GM23338 (cell line): ENCODE data around the gene NCKAP1. TPM values are rescaled to one million over a fixed set of nuclear protein-coding genes. Genes with fewer than 3 reads are reported as not detected.

Experiments used
- ATAC-seq: fragments of 200-7000 bp; cut with Tn5 transposase; 3 replicates; pipeline ENCODE4 v1.9.1; 2020
- DNase-seq: peaks from one replicate; pipeline ENCODE4 v3.0.0-alpha.2; 2015; ENCODE audit warnings: low spot score
- H2AFZ ChIP-seq: fragments of 200-600 bp; sonication (generic); 2 replicates; pipeline ENCODE4 v1.8.0; 2016; ENCODE audit warnings: antibody characterized with exemption, mild to moderate bottlenecking, moderate library complexity
- H3F3A ChIP-seq: fragments of 200-600 bp; sonication (generic); replicated peaks from 2 replicates; pipeline ENCODE4 v1.8.0; 2017; ENCODE audit warnings: antibody characterized with exemption, mixed run types, low read depth
- H3K27ac ChIP-seq: fragments of 200-600 bp; sonication (generic); 2 replicates; pipeline ENCODE4 v1.6.1; 2016; ENCODE audit warnings: low read depth
- H3K27me3 ChIP-seq: fragments of 200-600 bp; sonication (generic); 2 replicates; pipeline ENCODE4 v1.8.0; 2016; ENCODE audit warnings: mild to moderate bottlenecking, mixed run types, moderate library complexity; ENCODE audit not compliant: insufficient read depth
- H3K36me3 ChIP-seq: fragments of 200-600 bp; sonication (generic); 2 replicates; pipeline ENCODE4 v1.8.0; 2016; ENCODE audit warnings: mild to moderate bottlenecking; ENCODE audit not compliant: insufficient read depth
- H3K4me1 ChIP-seq: fragments of 200-600 bp; sonication (generic); 2 replicates; pipeline ENCODE4 v1.8.0; 2016; ENCODE audit warnings: mild to moderate bottlenecking, moderate library complexity; ENCODE audit not compliant: insufficient read depth
- H3K4me2 ChIP-seq: fragments of 200-600 bp; sonication (generic); 2 replicates; pipeline ENCODE4 v1.7.1; 2017; ENCODE audit warnings: mixed run types
- H3K4me3 ChIP-seq: fragments of 200-600 bp; sonication (generic); 2 replicates; pipeline ENCODE4 v1.6.1; 2016; ENCODE audit warnings: mixed run types
- H3K79me2 ChIP-seq: fragments of 200-600 bp; sonication (generic); replicated peaks from 2 replicates; pipeline ENCODE4 v1.8.0; 2017; ENCODE audit warnings: mild to moderate bottlenecking; ENCODE audit not compliant: insufficient read depth
- H3K9me2 ChIP-seq: fragments of 200-600 bp; sonication (generic); 2 replicates; pipeline ENCODE4 v1.8.0; 2017; ENCODE audit not compliant: insufficient read depth
- H4K20me1 ChIP-seq: fragments of 200-600 bp; sonication (generic); replicated peaks from 2 replicates; pipeline ENCODE4 v1.8.0; 2017; ENCODE audit warnings: mild to moderate bottlenecking; ENCODE audit not compliant: insufficient read depth
- H3K27ac Mint-ChIP-seq: 2 replicates; pipeline ENCODE4 v1.8.0; 2020; ENCODE audit warnings: inconsistent platforms, mild to moderate bottlenecking, moderate library complexity, mixed read lengths
- H3K27me3 Mint-ChIP-seq: 3 replicates; pipeline ENCODE4 v1.8.0; 2022; ENCODE audit warnings: low read depth, mild to moderate bottlenecking, moderate library complexity, mixed read lengths, inconsistent platforms; ENCODE audit not compliant: insufficient read depth, poor library complexity
- H3K36me3 Mint-ChIP-seq: 3 replicates; pipeline ENCODE4 v1.8.0; 2021; ENCODE audit warnings: low read depth, mild to moderate bottlenecking, inconsistent platforms, moderate library complexity, mixed read lengths
- H3K4me1 Mint-ChIP-seq: 3 replicates; pipeline ENCODE4 v1.8.0; 2020; ENCODE audit warnings: mild to moderate bottlenecking, inconsistent platforms, mixed read lengths
- H3K4me3 Mint-ChIP-seq: 3 replicates; pipeline ENCODE4 v1.8.0; 2021; ENCODE audit warnings: moderate library complexity, mild to moderate bottlenecking, inconsistent platforms, mixed read lengths
- H3K9me3 Mint-ChIP-seq: 3 replicates; pipeline ENCODE4 v1.8.0; 2020; ENCODE audit warnings: moderate library complexity, mild to moderate bottlenecking, inconsistent platforms, mixed read lengths
- CREB1 ChIP-seq: fragments of 250-450 bp; sonication (Bioruptor Pico); IDR thresholded peaks from 2 replicates; pipeline ENCODE4 v1.5.0; 2020; ENCODE audit warnings: low read depth, mild to moderate bottlenecking, moderate library complexity
- EZH2 ChIP-seq: fragments of 200-600 bp; sonication (generic); IDR thresholded peaks from one replicate; pipeline ENCODE4 v1.8.0; 2017; ENCODE audit warnings: antibody characterized with exemption, mild to moderate bottlenecking, low read depth; ENCODE audit not compliant: unreplicated experiment
- EZH2phosphoT487 ChIP-seq: fragments of 200-600 bp; sonication (generic); IDR thresholded peaks from one replicate; pipeline ENCODE4 v1.8.1; 2018; ENCODE audit warnings: antibody characterized with exemption; ENCODE audit not compliant: unreplicated experiment
- JUNB ChIP-seq: IDR thresholded peaks from one replicate; pipeline ENCODE4 v1.6.1; 2016; ENCODE audit warnings: antibody characterized with exemption; ENCODE audit not compliant: unreplicated experiment
- NANOG ChIP-seq: IDR thresholded peaks from 2 replicates; pipeline ENCODE4 v1.6.1; 2016; ENCODE audit warnings: antibody characterized with exemption, borderline replicate concordance
- POLR2AphosphoS5 ChIP-seq: IDR thresholded peaks from 2 replicates; pipeline ENCODE4 v1.6.1; 2016; ENCODE audit warnings: antibody characterized with exemption, low read depth
- STAT1 ChIP-seq: IDR thresholded peaks from one replicate; pipeline ENCODE4 v1.6.1; 2016; ENCODE audit warnings: antibody characterized with exemption; ENCODE audit not compliant: unreplicated experiment
- ZNF114 ChIP-seq: fragments of 250-450 bp; sonication (Bioruptor Pico); IDR thresholded peaks from 2 replicates; pipeline ENCODE4 v1.5.0; 2020; ENCODE audit warnings: mild to moderate bottlenecking, moderate library complexity
- ZNF331 ChIP-seq: fragments of 250-450 bp; sonication (Bioruptor Pico); IDR thresholded peaks from 2 replicates; pipeline ENCODE4 v1.5.0; 2020; ENCODE audit warnings: low read depth, mild to moderate bottlenecking, moderate library complexity
- polyA plus RNA-seq: library from polyadenylated mRNA; unstranded; fragments of >200 nt; fragmentation: Nextera tagmentation; extraction: Ambion mirVana; gene quantifications from 2 replicates; pipeline ENCODE4 v1.2.1, GENCODE V29; 2016
- total RNA-seq: library from RNA; depleted of rRNA; stranded (reverse); fragments of >200 nt; shearing (Covaris generic); gene quantifications from 2 replicates; pipeline ENCODE4 v1.2.3, GENCODE V29; 2014
- TF ChIP-seq, protein P1 (sequence below): IDR thresholded peaks from 2 replicates; pipeline ENCODE4 v1.6.1; 2016; ENCODE audit warnings: antibody characterized with exemption
- TF ChIP-seq, protein P2 (sequence below): fragments of 250-450 bp; sonication (Bioruptor Pico); IDR thresholded peaks from 2 replicates; pipeline ENCODE4 v1.5.0; 2020; ENCODE audit warnings: mild to moderate bottlenecking, moderate library complexity
- TF ChIP-seq, protein P3 (sequence below), 2 experiments: fragments of 200-600 bp in 1 of 2; sonication (generic) in 1 of 2; conservative IDR thresholded peaks; 2 replicates each; pipeline versions ENCODE4 v1.5.1 to v1.6.1; 2016 to 2017; ENCODE audit warnings: antibody characterized with exemption in 2 of 2, low read depth in 2 of 2, mild to moderate bottlenecking in 2 of 2, moderate library complexity in 1 of 2
- TF ChIP-seq, protein P4 (sequence below): IDR thresholded peaks from one replicate; pipeline ENCODE4 v1.6.1; 2018; ENCODE audit warnings: antibody characterized with exemption; ENCODE audit not compliant: unreplicated experiment

NCKAP1 gene
- total and polyA plus RNA-seq, 2 experiments from 2014 or later: 53.8 to 157 TPM

DNA sequence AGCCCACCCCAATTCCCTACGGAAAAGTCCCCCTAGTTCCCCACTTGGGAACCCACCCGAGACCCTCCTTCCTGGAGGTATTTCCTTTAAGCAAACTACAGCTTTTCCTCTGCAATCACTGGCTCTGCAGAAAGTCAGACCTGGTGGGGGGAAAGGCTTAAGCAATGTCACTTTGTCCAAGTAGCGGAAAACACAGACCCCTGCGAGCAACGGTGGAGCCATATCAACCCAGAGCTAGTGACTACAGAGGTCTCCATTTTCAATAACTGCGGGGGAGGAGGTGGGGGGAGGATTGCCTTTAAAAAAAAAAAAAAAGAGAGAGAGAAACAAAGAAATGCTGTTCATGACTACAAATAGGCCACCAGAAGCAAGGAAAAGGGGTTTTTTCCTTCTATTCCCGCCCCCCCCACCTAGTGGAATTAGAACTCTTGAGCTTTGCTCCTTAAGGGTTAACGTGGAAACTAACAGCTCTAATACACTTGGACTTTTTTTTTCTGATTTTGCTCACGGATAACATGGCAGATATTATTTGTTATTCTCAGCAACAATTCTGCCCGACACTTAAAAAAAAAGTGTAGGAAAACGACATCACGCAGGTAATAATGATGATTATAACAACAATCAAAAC is 170.7 kb downstream of the NCKAP1 start:
- no peak overlapping the region for H3K27ac Mint-ChIP-seq
- H3K4me1 ChIP-seq: peaks cover 14% of the 10 kb centered on the region
- H3K27me3 Mint-ChIP-seq: peaks cover 29% of the 10 kb centered on the region
- peak overlapping the region; percentile 88 for H3K4me3 Mint-ChIP-seq
- H3K9me2 ChIP-seq: no peaks in the 10 kb centered on the region
- H3K27ac ChIP-seq: no peak overlapping the region
- peaks cover 16% of the 10 kb centered on the region for H3K4me1 Mint-ChIP-seq
- no peaks in the 10 kb centered on the region; the same call in 2 of the 3 replicates for H3K9me3 Mint-ChIP-seq
- ATAC-seq (peak; percentile 12), DNase-seq (peak; percentile 29)
- peaks cover 41% of the 10 kb centered on the region for H3K27me3 ChIP-seq
- H3K36me3 Mint-ChIP-seq: no peaks in the 10 kb centered on the region; the same call in 2 of the 3 replicates
- H3K79me2 ChIP-seq: no peaks in the 10 kb centered on the region
- TF ChIP-seq POLR2AphosphoS5 (no peak), ZNF331 (CRISPR knock-in tag) (no peak), EZH2 (no peak), ZNF114 (CRISPR knock-in tag) (no peak), EZH2phosphoT487 (no peak), JUNB (no peak), CREB1 (CRISPR knock-in tag) (no peak), STAT1 (no peak), NANOG (no peak)
- TF ChIP-seq, protein P1, sequence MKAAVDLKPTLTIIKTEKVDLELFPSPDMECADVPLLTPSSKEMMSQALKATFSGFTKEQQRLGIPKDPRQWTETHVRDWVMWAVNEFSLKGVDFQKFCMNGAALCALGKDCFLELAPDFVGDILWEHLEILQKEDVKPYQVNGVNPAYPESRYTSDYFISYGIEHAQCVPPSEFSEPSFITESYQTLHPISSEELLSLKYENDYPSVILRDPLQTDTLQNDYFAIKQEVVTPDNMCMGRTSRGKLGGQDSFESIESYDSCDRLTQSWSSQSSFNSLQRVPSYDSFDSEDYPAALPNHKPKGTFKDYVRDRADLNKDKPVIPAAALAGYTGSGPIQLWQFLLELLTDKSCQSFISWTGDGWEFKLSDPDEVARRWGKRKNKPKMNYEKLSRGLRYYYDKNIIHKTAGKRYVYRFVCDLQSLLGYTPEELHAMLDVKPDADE: no peak
- TF ChIP-seq, protein P2, sequence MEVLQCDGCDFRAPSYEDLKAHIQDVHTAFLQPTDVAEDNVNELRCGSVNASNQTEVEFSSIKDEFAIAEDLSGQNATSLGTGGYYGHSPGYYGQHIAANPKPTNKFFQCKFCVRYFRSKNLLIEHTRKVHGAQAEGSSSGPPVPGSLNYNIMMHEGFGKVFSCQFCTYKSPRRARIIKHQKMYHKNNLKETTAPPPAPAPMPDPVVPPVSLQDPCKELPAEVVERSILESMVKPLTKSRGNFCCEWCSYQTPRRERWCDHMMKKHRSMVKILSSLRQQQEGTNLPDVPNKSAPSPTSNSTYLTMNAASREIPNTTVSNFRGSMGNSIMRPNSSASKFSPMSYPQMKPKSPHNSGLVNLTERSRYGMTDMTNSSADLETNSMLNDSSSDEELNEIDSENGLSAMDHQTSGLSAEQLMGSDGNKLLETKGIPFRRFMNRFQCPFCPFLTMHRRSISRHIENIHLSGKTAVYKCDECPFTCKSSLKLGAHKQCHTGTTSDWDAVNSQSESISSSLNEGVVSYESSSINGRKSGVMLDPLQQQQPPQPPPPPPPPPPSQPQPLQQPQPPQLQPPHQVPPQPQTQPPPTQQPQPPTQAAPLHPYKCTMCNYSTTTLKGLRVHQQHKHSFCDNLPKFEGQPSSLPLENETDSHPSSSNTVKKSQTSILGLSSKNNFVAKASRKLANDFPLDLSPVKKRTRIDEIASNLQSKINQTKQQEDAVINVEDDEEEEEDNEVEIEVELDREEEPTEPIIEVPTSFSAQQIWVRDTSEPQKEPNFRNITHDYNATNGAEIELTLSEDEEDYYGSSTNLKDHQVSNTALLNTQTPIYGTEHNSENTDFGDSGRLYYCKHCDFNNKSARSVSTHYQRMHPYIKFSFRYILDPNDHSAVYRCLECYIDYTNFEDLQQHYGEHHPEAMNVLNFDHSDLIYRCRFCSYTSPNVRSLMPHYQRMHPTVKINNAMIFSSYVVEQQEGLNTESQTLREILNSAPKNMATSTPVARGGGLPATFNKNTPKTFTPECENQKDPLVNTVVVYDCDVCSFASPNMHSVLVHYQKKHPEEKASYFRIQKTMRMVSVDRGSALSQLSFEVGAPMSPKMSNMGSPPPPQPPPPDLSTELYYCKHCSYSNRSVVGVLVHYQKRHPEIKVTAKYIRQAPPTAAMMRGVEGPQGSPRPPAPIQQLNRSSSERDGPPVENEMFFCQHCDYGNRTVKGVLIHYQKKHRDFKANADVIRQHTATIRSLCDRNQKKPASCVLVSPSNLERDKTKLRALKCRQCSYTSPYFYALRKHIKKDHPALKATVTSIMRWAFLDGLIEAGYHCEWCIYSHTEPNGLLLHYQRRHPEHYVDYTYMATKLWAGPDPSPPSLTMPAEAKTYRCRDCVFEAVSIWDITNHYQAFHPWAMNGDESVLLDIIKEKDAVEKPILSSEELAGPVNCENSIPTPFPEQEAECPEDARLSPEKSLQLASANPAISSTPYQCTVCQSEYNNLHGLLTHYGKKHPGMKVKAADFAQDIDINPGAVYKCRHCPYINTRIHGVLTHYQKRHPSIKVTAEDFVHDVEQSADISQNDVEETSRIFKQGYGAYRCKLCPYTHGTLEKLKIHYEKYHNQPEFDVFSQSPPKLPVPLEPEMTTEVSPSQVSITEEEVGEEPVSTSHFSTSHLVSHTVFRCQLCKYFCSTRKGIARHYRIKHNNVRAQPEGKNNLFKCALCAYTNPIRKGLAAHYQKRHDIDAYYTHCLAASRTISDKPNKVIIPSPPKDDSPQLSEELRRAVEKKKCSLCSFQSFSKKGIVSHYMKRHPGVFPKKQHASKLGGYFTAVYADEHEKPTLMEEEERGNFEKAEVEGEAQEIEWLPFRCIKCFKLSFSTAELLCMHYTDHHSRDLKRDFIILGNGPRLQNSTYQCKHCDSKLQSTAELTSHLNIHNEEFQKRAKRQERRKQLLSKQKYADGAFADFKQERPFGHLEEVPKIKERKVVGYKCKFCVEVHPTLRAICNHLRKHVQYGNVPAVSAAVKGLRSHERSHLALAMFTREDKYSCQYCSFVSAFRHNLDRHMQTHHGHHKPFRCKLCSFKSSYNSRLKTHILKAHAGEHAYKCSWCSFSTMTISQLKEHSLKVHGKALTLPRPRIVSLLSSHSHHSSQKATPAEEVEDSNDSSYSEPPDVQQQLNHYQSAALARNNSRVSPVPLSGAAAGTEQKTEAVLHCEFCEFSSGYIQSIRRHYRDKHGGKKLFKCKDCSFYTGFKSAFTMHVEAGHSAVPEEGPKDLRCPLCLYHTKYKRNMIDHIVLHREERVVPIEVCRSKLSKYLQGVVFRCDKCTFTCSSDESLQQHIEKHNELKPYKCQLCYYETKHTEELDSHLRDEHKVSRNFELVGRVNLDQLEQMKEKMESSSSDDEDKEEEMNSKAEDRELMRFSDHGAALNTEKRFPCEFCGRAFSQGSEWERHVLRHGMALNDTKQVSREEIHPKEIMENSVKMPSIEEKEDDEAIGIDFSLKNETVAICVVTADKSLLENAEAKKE (CRISPR knock-in tag): no peak
- TF ChIP-seq, protein P3, sequence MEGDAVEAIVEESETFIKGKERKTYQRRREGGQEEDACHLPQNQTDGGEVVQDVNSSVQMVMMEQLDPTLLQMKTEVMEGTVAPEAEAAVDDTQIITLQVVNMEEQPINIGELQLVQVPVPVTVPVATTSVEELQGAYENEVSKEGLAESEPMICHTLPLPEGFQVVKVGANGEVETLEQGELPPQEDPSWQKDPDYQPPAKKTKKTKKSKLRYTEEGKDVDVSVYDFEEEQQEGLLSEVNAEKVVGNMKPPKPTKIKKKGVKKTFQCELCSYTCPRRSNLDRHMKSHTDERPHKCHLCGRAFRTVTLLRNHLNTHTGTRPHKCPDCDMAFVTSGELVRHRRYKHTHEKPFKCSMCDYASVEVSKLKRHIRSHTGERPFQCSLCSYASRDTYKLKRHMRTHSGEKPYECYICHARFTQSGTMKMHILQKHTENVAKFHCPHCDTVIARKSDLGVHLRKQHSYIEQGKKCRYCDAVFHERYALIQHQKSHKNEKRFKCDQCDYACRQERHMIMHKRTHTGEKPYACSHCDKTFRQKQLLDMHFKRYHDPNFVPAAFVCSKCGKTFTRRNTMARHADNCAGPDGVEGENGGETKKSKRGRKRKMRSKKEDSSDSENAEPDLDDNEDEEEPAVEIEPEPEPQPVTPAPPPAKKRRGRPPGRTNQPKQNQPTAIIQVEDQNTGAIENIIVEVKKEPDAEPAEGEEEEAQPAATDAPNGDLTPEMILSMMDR (conservative IDR thresholded peaks at IDR 0.05; ENCODE audit: low read depth in 2 of 2): no peak
- TF ChIP-seq, protein P4, sequence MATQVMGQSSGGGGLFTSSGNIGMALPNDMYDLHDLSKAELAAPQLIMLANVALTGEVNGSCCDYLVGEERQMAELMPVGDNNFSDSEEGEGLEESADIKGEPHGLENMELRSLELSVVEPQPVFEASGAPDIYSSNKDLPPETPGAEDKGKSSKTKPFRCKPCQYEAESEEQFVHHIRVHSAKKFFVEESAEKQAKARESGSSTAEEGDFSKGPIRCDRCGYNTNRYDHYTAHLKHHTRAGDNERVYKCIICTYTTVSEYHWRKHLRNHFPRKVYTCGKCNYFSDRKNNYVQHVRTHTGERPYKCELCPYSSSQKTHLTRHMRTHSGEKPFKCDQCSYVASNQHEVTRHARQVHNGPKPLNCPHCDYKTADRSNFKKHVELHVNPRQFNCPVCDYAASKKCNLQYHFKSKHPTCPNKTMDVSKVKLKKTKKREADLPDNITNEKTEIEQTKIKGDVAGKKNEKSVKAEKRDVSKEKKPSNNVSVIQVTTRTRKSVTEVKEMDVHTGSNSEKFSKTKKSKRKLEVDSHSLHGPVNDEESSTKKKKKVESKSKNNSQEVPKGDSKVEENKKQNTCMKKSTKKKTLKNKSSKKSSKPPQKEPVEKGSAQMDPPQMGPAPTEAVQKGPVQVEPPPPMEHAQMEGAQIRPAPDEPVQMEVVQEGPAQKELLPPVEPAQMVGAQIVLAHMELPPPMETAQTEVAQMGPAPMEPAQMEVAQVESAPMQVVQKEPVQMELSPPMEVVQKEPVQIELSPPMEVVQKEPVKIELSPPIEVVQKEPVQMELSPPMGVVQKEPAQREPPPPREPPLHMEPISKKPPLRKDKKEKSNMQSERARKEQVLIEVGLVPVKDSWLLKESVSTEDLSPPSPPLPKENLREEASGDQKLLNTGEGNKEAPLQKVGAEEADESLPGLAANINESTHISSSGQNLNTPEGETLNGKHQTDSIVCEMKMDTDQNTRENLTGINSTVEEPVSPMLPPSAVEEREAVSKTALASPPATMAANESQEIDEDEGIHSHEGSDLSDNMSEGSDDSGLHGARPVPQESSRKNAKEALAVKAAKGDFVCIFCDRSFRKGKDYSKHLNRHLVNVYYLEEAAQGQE: no peak
- H3K4me2 ChIP-seq: peak overlapping the region; percentile 100
- peak overlapping the region; percentile 99 for H2AFZ ChIP-seq
- H3K4me3 ChIP-seq: peak overlapping the region; percentile 94
- 0 out of 2 replicates have a peak, but pooled peaks cover 4% of the 10 kb centered on the region for H3F3A ChIP-seq
- H4K20me1 ChIP-seq: no peaks in the 10 kb centered on the region
- no peaks in the 10 kb centered on the region for H3K36me3 ChIP-seq
